Gastrocnemius medialis (tissue), 4 donors: ENCODE results near the gene MDK.

Experiments used
- POLR2A ChIP-seq, 2 donors: fragments of 450-650 bp; IDR thresholded peaks; one replicate each; pipeline ENCODE4 v1.6.1; 2017; ENCODE audit warnings: antibody characterized with exemption in 2 of 2, mild to moderate bottlenecking in 2 of 2, moderate library complexity in 2 of 2
- TF ChIP-seq, protein P1 (sequence below), 5 experiments: fragments of 450-650 bp in 3 of 5; fragments of 200-600 bp in 2 of 5; sonication (generic) in 2 of 5; IDR thresholded peaks in 4 of 5; conservative IDR thresholded peaks in 1 of 5; 1 replicate in 4 of 5; 2 replicates in 1 of 5; pipeline ENCODE4 v1.5.1; 2016 to 2019; ENCODE audit warnings: antibody characterized with exemption in 5 of 5, mild to moderate bottlenecking in 3 of 5, moderate library complexity in 3 of 5

DNA sequence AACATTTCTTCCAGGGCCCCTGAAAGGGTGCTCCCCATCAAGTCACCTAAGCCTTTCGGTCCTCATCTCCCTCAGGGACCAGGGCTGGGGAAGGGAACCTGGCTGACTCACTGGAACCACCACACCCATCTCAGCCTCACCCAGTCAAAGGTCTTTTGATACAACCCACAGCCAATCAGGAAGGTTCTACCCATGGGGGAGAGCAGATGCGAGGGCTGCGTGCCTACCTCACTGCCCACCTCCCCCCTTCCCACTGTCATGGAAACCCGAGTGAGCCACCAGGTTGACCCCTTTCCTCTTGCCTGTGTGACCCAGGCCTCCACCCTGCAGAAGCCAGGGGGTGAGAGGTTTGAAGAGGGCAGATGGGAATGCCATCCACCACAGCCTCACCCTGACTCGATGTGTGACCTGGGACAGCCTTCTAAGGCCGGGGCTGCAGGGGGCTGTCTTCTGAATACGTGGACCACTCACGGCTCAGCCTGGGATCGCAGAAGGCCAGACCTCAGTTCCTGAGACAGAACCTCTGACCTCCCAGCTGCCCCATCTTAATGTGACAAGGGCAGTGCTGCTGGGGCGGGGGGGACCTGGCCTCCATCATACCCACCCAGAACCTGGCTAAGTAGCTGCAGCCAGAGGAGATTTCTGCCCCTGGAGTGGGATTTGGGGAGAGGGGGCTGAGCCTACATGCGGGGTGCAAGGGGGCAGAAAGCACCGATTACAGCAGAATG lies 2.7 kb downstream of the MDK start:
- no peak for TF ChIP-seq POLR2A (IDR thresholded peaks at IDR 0.05)
- TF ChIP-seq, protein P1, sequence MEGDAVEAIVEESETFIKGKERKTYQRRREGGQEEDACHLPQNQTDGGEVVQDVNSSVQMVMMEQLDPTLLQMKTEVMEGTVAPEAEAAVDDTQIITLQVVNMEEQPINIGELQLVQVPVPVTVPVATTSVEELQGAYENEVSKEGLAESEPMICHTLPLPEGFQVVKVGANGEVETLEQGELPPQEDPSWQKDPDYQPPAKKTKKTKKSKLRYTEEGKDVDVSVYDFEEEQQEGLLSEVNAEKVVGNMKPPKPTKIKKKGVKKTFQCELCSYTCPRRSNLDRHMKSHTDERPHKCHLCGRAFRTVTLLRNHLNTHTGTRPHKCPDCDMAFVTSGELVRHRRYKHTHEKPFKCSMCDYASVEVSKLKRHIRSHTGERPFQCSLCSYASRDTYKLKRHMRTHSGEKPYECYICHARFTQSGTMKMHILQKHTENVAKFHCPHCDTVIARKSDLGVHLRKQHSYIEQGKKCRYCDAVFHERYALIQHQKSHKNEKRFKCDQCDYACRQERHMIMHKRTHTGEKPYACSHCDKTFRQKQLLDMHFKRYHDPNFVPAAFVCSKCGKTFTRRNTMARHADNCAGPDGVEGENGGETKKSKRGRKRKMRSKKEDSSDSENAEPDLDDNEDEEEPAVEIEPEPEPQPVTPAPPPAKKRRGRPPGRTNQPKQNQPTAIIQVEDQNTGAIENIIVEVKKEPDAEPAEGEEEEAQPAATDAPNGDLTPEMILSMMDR (IDR thresholded peaks at IDR 0.05 in 4 of 5, conservative IDR thresholded peaks at IDR 0.05 in 1 of 5) = no peak
